Measurements from ENCODE around the gene DOCK9. TPM values are rescaled to one million over a fixed set of nuclear protein-coding genes. Genes with fewer than 3 reads are reported as not detected.

DOCK9 gene
- total RNA-seq, 1 donor from 2014 or later: 25.5 TPM

- ATAC-seq (ENCODE audit: low read depth) (no peak), DNase-seq (no peak)
- Mint-ChIP-seq H3K36me3 (ENCODE audit: low read depth) (peaks cover 42% of the 10 kb centered on the region), H3K27ac (no peak overlapping the region), H3K9me3 (no peaks in the 10 kb centered on the region), H3K4me3 (no peak overlapping the region), H3K27me3 (no peaks in the 10 kb centered on the region), H3K4me1 (no peaks in the 10 kb centered on the region)
- POLR2A ChIA-PET: no interaction called here
- no peak for TF ChIP-seq CTCF (IDR thresholded peaks at IDR 0.05)
- CTCF ChIA-PET: no interaction called here
- intact Hi-C loops (cut with micrococcal nuclease): no loop called here
Observed at GRCh38 chr13:98804336-98804855, 173.5 kb downstream of the DOCK9 start.

- H3K9me3 Mint-ChIP-seq: no peaks in the 10 kb centered on the region
- no peak overlapping the region for H3K27ac Mint-ChIP-seq
- H3K27me3 Mint-ChIP-seq: no peaks in the 10 kb centered on the region
- no peak for DNase-seq
- peaks cover 42% of the 10 kb centered on the region for H3K36me3 Mint-ChIP-seq (ENCODE audit: low read depth)
- H3K4me3 Mint-ChIP-seq: no peak overlapping the region
- POLR2A ChIA-PET: no interaction called here
- no peak for TF ChIP-seq CTCF (IDR thresholded peaks at IDR 0.05)
- CTCF ChIA-PET: no interaction called here
- H3K4me1 Mint-ChIP-seq: no peaks in the 10 kb centered on the region
- no peak for ATAC-seq (ENCODE audit: low read depth)
- intact Hi-C loops (cut with micrococcal nuclease): no loop called here
Observed at GRCh38 chr13:98803921-98804320, 173.9 kb downstream of the DOCK9 start.

- Mint-ChIP-seq H3K4me3 (no peak overlapping the region), H3K9me3 (no peaks in the 10 kb centered on the region), H3K27me3 (no peaks in the 10 kb centered on the region), H3K36me3 (ENCODE audit: low read depth) (peaks cover 49% of the 10 kb centered on the region), H3K4me1 (no peaks in the 10 kb centered on the region), H3K27ac (no peak overlapping the region)
- ATAC-seq (ENCODE audit: low read depth) (no peak), DNase-seq (no peak)
- TF ChIP-seq CTCF (IDR thresholded peaks at IDR 0.05): no peak
- intact Hi-C loops (cut with micrococcal nuclease): no loop called here
- ChIA-PET POLR2A (no interaction called here), CTCF (no interaction called here)
Observed at GRCh38 chr13:98803111-98803561, 174.7 kb downstream of the DOCK9 start.

- ATAC-seq (ENCODE audit: low read depth) (no peak), DNase-seq (no peak)
- ChIA-PET POLR2A (no interaction called here), CTCF (no interaction called here)
- H3K4me1 Mint-ChIP-seq: no peaks in the 10 kb centered on the region
- no peak for TF ChIP-seq CTCF (IDR thresholded peaks at IDR 0.05)
- no peak overlapping the region for H3K27ac Mint-ChIP-seq
- peaks cover 49% of the 10 kb centered on the region for H3K36me3 Mint-ChIP-seq (ENCODE audit: low read depth)
- H3K9me3 Mint-ChIP-seq: no peaks in the 10 kb centered on the region
- H3K27me3 Mint-ChIP-seq: no peaks in the 10 kb centered on the region
- H3K4me3 Mint-ChIP-seq: no peak overlapping the region
- intact Hi-C loops (cut with micrococcal nuclease): no loop called here
Observed at GRCh38 chr13:98802559-98802958, 175.3 kb downstream of the DOCK9 start.

GRCh38 chr13:98801626-98802418 lies 176.0 kb downstream of the DOCK9 start:
- Mint-ChIP-seq H3K9me3 (no peaks in the 10 kb centered on the region), H3K27me3 (no peaks in the 10 kb centered on the region), H3K27ac (no peak overlapping the region), H3K4me1 (no peaks in the 10 kb centered on the region), H3K36me3 (ENCODE audit: low read depth) (peaks cover 52% of the 10 kb centered on the region), H3K4me3 (no peak overlapping the region)
- DNase-seq: no peak
- no peak for ATAC-seq (ENCODE audit: low read depth)
- TF ChIP-seq CTCF (IDR thresholded peaks at IDR 0.05): no peak
- ChIA-PET CTCF (no interaction called here), POLR2A (no interaction called here)
- intact Hi-C loops (cut with micrococcal nuclease): no loop called here
